Uterus (tissue), 2 donors: ENCODE data around the gene SSH2.

Source experiments
- CTCF ChIP-seq, 4 experiments: fragments of 200-600 bp in 2 of 4; fragments of 450-650 bp in 2 of 4; sonication (generic) in 2 of 4; IDR thresholded peaks; one replicate each; pipeline ENCODE4 v1.5.1; 2016 to 2019; ENCODE audit warnings: antibody characterized with exemption in 4 of 4, mild to moderate bottlenecking in 2 of 4, moderate library complexity in 1 of 4
- POLR2A ChIP-seq, 2 donors: fragments of 450-650 bp; IDR thresholded peaks; one replicate each; pipeline ENCODE4 v1.6.1; 2016; ENCODE audit warnings: antibody characterized with exemption in 2 of 2, mild to moderate bottlenecking in 1 of 2, moderate library complexity in 1 of 2

- TF ChIP-seq CTCF (IDR thresholded peaks at IDR 0.05) = no peak
- TF ChIP-seq POLR2A (IDR thresholded peaks at IDR 0.05) = no peak
Measured at GRCh38 chr17:29760279-29761039, 169.6 kb downstream of the SSH2 start.
